Sigmoid colon (tissue), 7 donors: ENCODE measurements around the gene STAT4. TPM values are rescaled to one million over a fixed set of nuclear protein-coding genes. Genes with fewer than 3 reads are reported as not detected.

ENCODE experiments used
- DNase-seq: peaks from one replicate; pipeline ENCODE4 v3.0.0-alpha.2; 2019
- H3K27ac ChIP-seq, 4 donors: fragments of 200-600 bp; sonication (generic); one replicate each; pipeline ENCODE4 v1.5.1; 2016 to 2019; ENCODE audit warnings: mild to moderate bottlenecking in 1 of 4
- H3K27me3 ChIP-seq, 3 donors: fragments of 200-600 bp; sonication (generic); one replicate each; pipeline ENCODE4 v1.5.1; 2019; ENCODE audit warnings: mild to moderate bottlenecking in 1 of 3
- H3K36me3 ChIP-seq, 4 donors: fragments of 200-600 bp; sonication (generic); one replicate each; pipeline ENCODE4 v1.5.1; 2016 to 2019
- H3K4me1 ChIP-seq, 4 donors: fragments of 200-600 bp; sonication (generic); one replicate each; pipeline ENCODE4 v1.5.1; 2017 to 2019
- H3K4me3 ChIP-seq, 4 donors: fragments of 200-600 bp; sonication (generic); one replicate each; pipeline ENCODE4 v1.5.1; 2017 to 2019; ENCODE audit warnings: mild to moderate bottlenecking in 2 of 4, moderate library complexity in 1 of 4
- H3K9me3 ChIP-seq, 4 donors: fragments of 200-600 bp in 3 of 4; sonication (generic) in 3 of 4; one replicate each; pipeline versions ENCODE4 v1.5.1 to v1.6.1; 2013 to 2019
- CTCF ChIP-seq, 4 experiments: fragments of 450-650 bp in 3 of 4; fragments of 200-600 bp in 1 of 4; IDR thresholded peaks; one replicate each; pipeline ENCODE4 v1.5.1; 2016 to 2019; ENCODE audit warnings: antibody characterized with exemption in 4 of 4, mild to moderate bottlenecking in 3 of 4, moderate library complexity in 2 of 4
- EP300 ChIP-seq, 4 donors: sonication (generic); formaldehyde crosslinking; IDR thresholded peaks; one replicate each; pipeline ENCODE4 v1.6.1; 2017; ENCODE audit warnings: antibody characterized with exemption in 4 of 4
- POLR2A ChIP-seq, 2 donors: fragments of 450-650 bp; IDR thresholded peaks; one replicate each; pipeline ENCODE4 v1.6.1; 2016; ENCODE audit warnings: antibody characterized with exemption in 2 of 2, mild to moderate bottlenecking in 2 of 2, moderate library complexity in 2 of 2
- POLR2AphosphoS5 ChIP-seq, 4 donors: sonication (generic); formaldehyde crosslinking; IDR thresholded peaks; one replicate each; pipeline ENCODE4 v1.6.1; 2017; ENCODE audit warnings: antibody characterized with exemption in 4 of 4
- WGBS, 2 donors: extraction: QIAGEN DNeasy Blood & Tissue Kit; methylation state at CpG; one replicate each; pipeline ENCODE4 v1.1.7; 2013; 5-methylcytosine and 5-hydroxymethylcytosine counted together
- intact Hi-C: fragments of 100-400 bp; cut with DNase I; formaldehyde crosslinking; loops from one replicate; pipeline ENCODE4 v1.15.1; 2023
- polyA plus RNA-seq, 3 donors: library from polyadenylated mRNA; stranded (reverse); fragments of 200-250 nt; gene quantifications; one replicate each; pipeline ENCODE4 v1.2.3, GENCODE V29; 2013
- total RNA-seq, 4 donors: library from RNA; depleted of rRNA; stranded (reverse); fragments of >200 nt; gene quantifications; one replicate each; pipeline ENCODE4 v1.1.0, GENCODE V29; 2016
- donor health status: healthy with polysubstance abuse.
- donor health status: Bipolar disorder and iron deficiency.
- donor health status: healthy.

The STAT4 gene
- total and polyA plus RNA-seq, 7 donors = 0.46 to 4.6 (median 0.70) TPM; not detected in 1

DNA sequence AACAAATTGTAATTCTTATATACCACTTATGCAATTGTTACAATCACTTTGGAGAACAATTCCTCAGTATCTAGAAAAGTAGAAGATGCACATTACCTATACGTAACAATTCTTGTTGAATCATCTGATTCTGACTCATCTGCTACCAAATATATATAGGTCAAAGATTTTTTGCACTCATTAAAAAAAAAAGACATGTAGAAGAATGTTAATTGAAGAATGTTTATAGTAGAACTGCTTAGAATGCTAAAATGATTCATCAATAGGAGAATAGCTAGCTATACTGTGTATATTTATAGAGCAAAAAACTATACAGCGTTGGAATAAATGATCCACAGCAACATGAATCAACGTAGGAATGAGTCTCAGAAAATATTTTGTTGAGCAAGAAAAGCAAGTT lies 107.4 kb downstream of the STAT4 start:
- DNase-seq = no peak
- Histone ChIP-seq H3K27me3 (no peaks in the 10 kb centered on the region), H3K27ac (no peak overlapping the region), H3K4me3 (no peak overlapping the region), H3K4me1 (no peaks in the 10 kb centered on the region), H3K36me3 (no peaks in the 10 kb centered on the region), H3K9me3 (no peaks in the 10 kb centered on the region)
- WGBS, 2 donors = 87 to 88% methylated on average over 3 of the region's 3 CpGs
- intact Hi-C loops = no loop called here
- TF ChIP-seq POLR2AphosphoS5 (IDR thresholded peaks at IDR 0.05) (no peak), EP300 (IDR thresholded peaks at IDR 0.05) (no peak), CTCF (IDR thresholded peaks at IDR 0.05) (no peak), POLR2A (IDR thresholded peaks at IDR 0.05) (no peak)

- WGBS, 2 donors = 46 to 77% methylated on average over 3 of the region's 3 CpGs
These were observed 109.2 kb downstream of the STAT4 start for GRCh38 chr2:191041418-191042161.

DNA sequence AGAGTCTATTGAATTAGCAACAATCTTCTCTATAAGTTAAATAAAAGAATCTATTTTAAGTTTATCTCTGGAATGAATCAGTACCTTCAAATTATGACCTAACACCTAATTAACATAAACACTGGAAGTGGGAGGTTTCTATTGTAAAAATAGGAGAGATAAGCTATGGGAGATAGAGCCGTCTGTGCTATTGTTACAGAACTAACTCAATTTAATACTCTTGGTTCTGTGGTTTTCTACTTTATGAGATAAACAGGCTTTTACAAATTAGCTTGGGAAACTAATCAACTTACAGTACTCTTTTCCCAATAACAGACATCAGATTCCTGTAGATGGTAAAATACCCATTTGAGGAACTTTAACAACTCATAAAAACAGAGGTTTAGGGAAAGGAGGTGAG lies 111.2 kb downstream of the STAT4 start:
- intact Hi-C loops = no loop called here
- no peaks in the 10 kb centered on the region for H3K27me3 ChIP-seq
- H3K4me3 ChIP-seq = no peak overlapping the region
- WGBS, 2 donors = 61 to 81% methylated on average over 1 of the region's 1 CpG
- no peaks in the 10 kb centered on the region for H3K36me3 ChIP-seq
- H3K4me1 ChIP-seq = no peaks in the 10 kb centered on the region
- no peaks in the 10 kb centered on the region for H3K9me3 ChIP-seq
- no peak overlapping the region for H3K27ac ChIP-seq
- TF ChIP-seq POLR2AphosphoS5 (IDR thresholded peaks at IDR 0.05) (no peak), CTCF (IDR thresholded peaks at IDR 0.05) (no peak), POLR2A (IDR thresholded peaks at IDR 0.05) (no peak), EP300 (IDR thresholded peaks at IDR 0.05) (no peak)
- no peak for DNase-seq

More at GRCh38 chr2:191041418-191042161, 109.2 kb downstream of the STAT4 start:
- Histone ChIP-seq H3K4me3 (no peak overlapping the region), H3K9me3 (no peaks in the 10 kb centered on the region), H3K27ac (no peak overlapping the region), H3K4me1 (no peaks in the 10 kb centered on the region), H3K27me3 (no peaks in the 10 kb centered on the region), H3K36me3 (no peaks in the 10 kb centered on the region)
- no peak for DNase-seq
- intact Hi-C loops = no loop called here
- TF ChIP-seq POLR2AphosphoS5 (IDR thresholded peaks at IDR 0.05) (no peak), EP300 (IDR thresholded peaks at IDR 0.05) (no peak), CTCF (IDR thresholded peaks at IDR 0.05) (no peak), POLR2A (IDR thresholded peaks at IDR 0.05) (no peak)

GRCh38 chr2:191038741-191039140 lies 112.1 kb downstream of the STAT4 start:
- Histone ChIP-seq H3K36me3 (no peaks in the 10 kb centered on the region), H3K4me3 (no peak overlapping the region), H3K27me3 (no peaks in the 10 kb centered on the region), H3K4me1 (no peaks in the 10 kb centered on the region), H3K27ac (no peak overlapping the region), H3K9me3 (no peaks in the 10 kb centered on the region)
- TF ChIP-seq POLR2AphosphoS5 (IDR thresholded peaks at IDR 0.05) = no peak
- TF ChIP-seq POLR2A (IDR thresholded peaks at IDR 0.05) = no peak
- no peak for TF ChIP-seq CTCF (IDR thresholded peaks at IDR 0.05)
- no peak for TF ChIP-seq EP300 (IDR thresholded peaks at IDR 0.05)
- no peak for DNase-seq
- intact Hi-C loops = no loop called here
- 90 to 96% methylated on average over 2 of the region's 2 CpGs for WGBS, 2 donors
